PC-9 (cell line): ENCODE measurements around the gene CPEB2. TPM values are rescaled to one million over a fixed set of nuclear protein-coding genes. Genes with fewer than 3 reads are reported as not detected.

Experiments
- BruUV-seq: library from RNA; stranded (reverse); fragments of 400-500 nt; replicated peaks from 2 replicates; lab custom pipeline; 2021; lab: Mats Ljungman, UMichigan
- CTCF ChIA-PET: fragments of 300-600 bp; sonication (Branson Sonifier 250); formaldehyde crosslinking; loops from one replicate; lab custom pipeline; 2022; ENCODE audit warnings: antibody characterized with exemption; lab: Charles Lee
- POLR2A ChIA-PET: fragments of 300-600 bp; sonication (Branson Sonifier 250); formaldehyde crosslinking; loops from one replicate; lab custom pipeline; 2022; ENCODE audit warnings: antibody characterized with exemption; ENCODE audit not compliant: unreplicated experiment; lab: Charles Lee
- DNase-seq, 2 experiments: peaks; one replicate each; pipeline versions ENCODE4 v3.0.0 to v3.0.0-alpha.2; 2015 to 2022; ENCODE audit warnings: mixed read lengths in 1 of 2
- H2AFZ ChIP-seq: fragments of 200-600 bp; sonication (generic); 2 replicates; pipeline ENCODE4 v1.8.1; 2017; ENCODE audit warnings: antibody characterized with exemption
- H3F3A ChIP-seq: fragments of 200-600 bp; sonication (generic); 2 replicates; pipeline ENCODE4 v1.8.1; 2017; ENCODE audit warnings: antibody characterized with exemption, mild to moderate bottlenecking, low read depth; ENCODE audit not compliant: insufficient read depth
- H3K27ac ChIP-seq: fragments of 200-600 bp; sonication (generic); 2 replicates; pipeline ENCODE4 v1.6.1; 2016; ENCODE audit warnings: mixed run types
- H3K27me3 ChIP-seq: fragments of 200-600 bp; sonication (generic); 2 replicates; pipeline ENCODE4 v1.6.1; 2016; ENCODE audit warnings: low read depth, mixed run types; ENCODE audit not compliant: insufficient read depth
- H3K36me3 ChIP-seq: fragments of 200-600 bp; sonication (generic); 2 replicates; pipeline ENCODE4 v1.6.1; 2016; ENCODE audit warnings: low read depth, mixed run types
- H3K4me1 ChIP-seq: fragments of 200-600 bp; sonication (generic); replicated peaks from 2 replicates; pipeline ENCODE4 v1.6.1; 2016; ENCODE audit warnings: mixed run types; ENCODE audit not compliant: insufficient read depth
- H3K4me2 ChIP-seq: fragments of 200-600 bp; sonication (generic); 2 replicates; pipeline ENCODE4 v1.6.1; 2017; ENCODE audit warnings: mixed run types
- H3K4me3 ChIP-seq: fragments of 200-600 bp; sonication (generic); 2 replicates; pipeline ENCODE4 v1.6.1; 2016; ENCODE audit warnings: mixed run types
- H3K79me2 ChIP-seq: fragments of 200-600 bp; sonication (generic); 2 replicates; pipeline ENCODE4 v1.6.1; 2017; ENCODE audit warnings: low read depth, mixed run types
- H3K9me2 ChIP-seq: fragments of 200-600 bp; sonication (generic); 2 replicates; pipeline ENCODE4 v1.8.1; 2017; ENCODE audit warnings: mild to moderate bottlenecking; ENCODE audit not compliant: insufficient read depth
- H3K9me3 ChIP-seq: fragments of 200-600 bp; sonication (generic); 2 replicates; pipeline ENCODE4 v1.8.1; 2016; ENCODE audit warnings: low read depth; ENCODE audit not compliant: insufficient read depth
- H4K20me1 ChIP-seq: fragments of 200-600 bp; sonication (generic); 2 replicates; pipeline ENCODE4 v1.8.1; 2017; ENCODE audit not compliant: insufficient read depth
- EZH2 ChIP-seq: fragments of 200-600 bp; sonication (generic); IDR thresholded peaks from 2 replicates; pipeline ENCODE4 v1.8.0; 2017; ENCODE audit warnings: antibody characterized with exemption, low read depth
- intact Hi-C: fragments of 100-400 bp; cut with micrococcal nuclease; formaldehyde crosslinking; loops from one replicate; pipeline ENCODE4 v1.10.0; 2022; ENCODE audit not compliant: unreplicated experiment
- total RNA-seq: library from RNA; stranded (reverse); gene quantifications from 2 replicates; pipeline ENCODE4 v1.2.3, GENCODE V29; 2021
- TF ChIP-seq, protein P1 (sequence below): fragments of 200-600 bp; sonication (generic); conservative IDR thresholded peaks from 2 replicates; pipeline ENCODE4 v1.6.1; 2017; ENCODE audit warnings: mixed run types, antibody characterized with exemption, mild to moderate bottlenecking, moderate library complexity

The CPEB2 gene
- total RNA-seq, 1 experiment from 2014 or later = 9.4 TPM

DNA sequence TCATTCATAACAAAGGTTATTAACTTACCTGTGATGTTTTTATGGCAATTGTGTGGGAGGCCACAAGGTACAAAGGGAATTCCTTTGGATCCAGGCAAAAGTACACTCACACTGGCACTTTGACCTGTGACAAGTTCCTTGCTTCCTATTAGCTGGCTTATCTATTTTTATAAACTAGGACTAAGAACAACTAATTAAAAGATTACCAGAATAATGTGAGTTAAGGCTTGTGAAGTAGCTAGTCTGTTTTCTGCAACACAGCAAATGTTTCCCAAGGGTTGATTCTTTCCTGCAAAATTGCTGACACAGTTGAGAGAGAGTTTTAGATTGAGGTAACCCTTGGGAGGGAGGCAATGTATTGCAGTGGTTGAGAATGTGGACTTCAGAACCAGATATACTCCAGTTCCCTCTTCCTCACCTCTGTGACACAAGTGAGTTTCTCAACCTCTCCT is 107.9 kb downstream of the CPEB2 start:
- H3K9me3 ChIP-seq = no peaks in the 10 kb centered on the region
- H3K36me3 ChIP-seq = no peaks in the 10 kb centered on the region
- no peaks in the 10 kb centered on the region for H3K4me1 ChIP-seq
- H2AFZ ChIP-seq = no peak overlapping the region
- DNase-seq = no peak
- ChIA-PET POLR2A (no interaction called here), CTCF (no interaction called here)
- no peak overlapping the region for H3K27ac ChIP-seq
- BruUV-seq = no TSS peak
- no peaks in the 10 kb centered on the region for H3K27me3 ChIP-seq
- H3K4me2 ChIP-seq = no peak overlapping the region
- no peaks in the 10 kb centered on the region for H3F3A ChIP-seq
- TF ChIP-seq, protein P1, sequence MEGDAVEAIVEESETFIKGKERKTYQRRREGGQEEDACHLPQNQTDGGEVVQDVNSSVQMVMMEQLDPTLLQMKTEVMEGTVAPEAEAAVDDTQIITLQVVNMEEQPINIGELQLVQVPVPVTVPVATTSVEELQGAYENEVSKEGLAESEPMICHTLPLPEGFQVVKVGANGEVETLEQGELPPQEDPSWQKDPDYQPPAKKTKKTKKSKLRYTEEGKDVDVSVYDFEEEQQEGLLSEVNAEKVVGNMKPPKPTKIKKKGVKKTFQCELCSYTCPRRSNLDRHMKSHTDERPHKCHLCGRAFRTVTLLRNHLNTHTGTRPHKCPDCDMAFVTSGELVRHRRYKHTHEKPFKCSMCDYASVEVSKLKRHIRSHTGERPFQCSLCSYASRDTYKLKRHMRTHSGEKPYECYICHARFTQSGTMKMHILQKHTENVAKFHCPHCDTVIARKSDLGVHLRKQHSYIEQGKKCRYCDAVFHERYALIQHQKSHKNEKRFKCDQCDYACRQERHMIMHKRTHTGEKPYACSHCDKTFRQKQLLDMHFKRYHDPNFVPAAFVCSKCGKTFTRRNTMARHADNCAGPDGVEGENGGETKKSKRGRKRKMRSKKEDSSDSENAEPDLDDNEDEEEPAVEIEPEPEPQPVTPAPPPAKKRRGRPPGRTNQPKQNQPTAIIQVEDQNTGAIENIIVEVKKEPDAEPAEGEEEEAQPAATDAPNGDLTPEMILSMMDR = no peak
- no peak for TF ChIP-seq EZH2
- intact Hi-C loops = no loop called here
- H3K9me2 ChIP-seq = no peaks in the 10 kb centered on the region
- no peak overlapping the region for H3K4me3 ChIP-seq
- no peaks in the 10 kb centered on the region for H3K79me2 ChIP-seq
- H4K20me1 ChIP-seq = no peaks in the 10 kb centered on the region

GRCh38 chr4:15116509-15117079 is 114.3 kb downstream of the CPEB2 start:
- POLR2A ChIA-PET = interaction anchor here (0.6 kb wide), 1 partner anchor 771 kb away, joined by 6 read pairs; no protein-coding TSS in a partner anchor
- H3K4me3 ChIP-seq = no peak overlapping the region
- BruUV-seq = no TSS peak
- no peak overlapping the region for H3K27ac ChIP-seq
- H3K79me2 ChIP-seq = no peaks in the 10 kb centered on the region
- H3F3A ChIP-seq = no peaks in the 10 kb centered on the region
- CTCF ChIA-PET = no interaction called here
- DNase-seq = no peak
- intact Hi-C loops = no loop called here
- no peaks in the 10 kb centered on the region for H3K4me1 ChIP-seq
- H3K4me2 ChIP-seq = no peak overlapping the region
- H3K9me2 ChIP-seq = no peaks in the 10 kb centered on the region
- TF ChIP-seq, protein P1 = no peak
- TF ChIP-seq EZH2 = no peak
- H3K27me3 ChIP-seq = no peaks in the 10 kb centered on the region
- no peaks in the 10 kb centered on the region for H4K20me1 ChIP-seq
- no peaks in the 10 kb centered on the region for H3K36me3 ChIP-seq
- H3K9me3 ChIP-seq = no peaks in the 10 kb centered on the region
- no peak overlapping the region for H2AFZ ChIP-seq

- Histone ChIP-seq H3K79me2 (no peaks in the 10 kb centered on the region), H2AFZ (no peak overlapping the region), H3K9me3 (no peaks in the 10 kb centered on the region), H3K36me3 (no peaks in the 10 kb centered on the region), H3K27ac (no peak overlapping the region), H3K4me3 (no peak overlapping the region), H3F3A (no peaks in the 10 kb centered on the region), H3K4me2 (no peak overlapping the region), H3K4me1 (no peaks in the 10 kb centered on the region), H3K9me2 (no peaks in the 10 kb centered on the region), H4K20me1 (no peaks in the 10 kb centered on the region), H3K27me3 (no peaks in the 10 kb centered on the region)
- CTCF ChIA-PET = no interaction called here
- intact Hi-C loops = no loop called here
- POLR2A ChIA-PET = no interaction called here
- no TSS peak for BruUV-seq
- no peak for DNase-seq
- TF ChIP-seq EZH2 = no peak
- TF ChIP-seq, protein P1 = no peak
Observed at GRCh38 chr4:15117270-15117946, 115.1 kb downstream of the CPEB2 start.
